HUES6 (cell line): ENCODE measurements around the gene SLC22A16.
"Not testable (repeated sequence)": the region's sequence is repeated elsewhere in the genome, so short reads cannot be mapped to it uniquely, and the experiment has no call there.

Source experiments
- H3K27ac ChIP-seq: 2 replicates; pipeline ENCODE4 v1.7.0; 2013; ENCODE audit warnings: low read depth, mild to moderate bottlenecking, low read length, inconsistent platforms
- H3K27me3 ChIP-seq: 2 replicates; pipeline ENCODE4 v1.6.1; 2013; ENCODE audit warnings: low read length; ENCODE audit not compliant: control insufficient read depth, insufficient read depth
- H3K36me3 ChIP-seq: 2 replicates; pipeline ENCODE4 v1.6.1; 2013; ENCODE audit warnings: low read length; ENCODE audit not compliant: control insufficient read depth, insufficient read depth
- H3K4me1 ChIP-seq: 2 replicates; pipeline ENCODE4 v1.6.1; 2013; ENCODE audit warnings: low read length; ENCODE audit not compliant: control insufficient read depth, insufficient read depth
- H3K4me3 ChIP-seq: 2 replicates; pipeline ENCODE4 v1.5.1; 2013; ENCODE audit warnings: low read depth, low read length
- H3K9ac ChIP-seq: one replicate; pipeline ENCODE4 v1.6.1; 2013; ENCODE audit warnings: mild to moderate bottlenecking, low read length
- H3K9me3 ChIP-seq: 2 replicates; pipeline ENCODE4 v1.6.1; 2013; ENCODE audit warnings: low read depth, low read length; ENCODE audit not compliant: control insufficient read depth, insufficient read depth

The SLC22A16 gene

DNA sequence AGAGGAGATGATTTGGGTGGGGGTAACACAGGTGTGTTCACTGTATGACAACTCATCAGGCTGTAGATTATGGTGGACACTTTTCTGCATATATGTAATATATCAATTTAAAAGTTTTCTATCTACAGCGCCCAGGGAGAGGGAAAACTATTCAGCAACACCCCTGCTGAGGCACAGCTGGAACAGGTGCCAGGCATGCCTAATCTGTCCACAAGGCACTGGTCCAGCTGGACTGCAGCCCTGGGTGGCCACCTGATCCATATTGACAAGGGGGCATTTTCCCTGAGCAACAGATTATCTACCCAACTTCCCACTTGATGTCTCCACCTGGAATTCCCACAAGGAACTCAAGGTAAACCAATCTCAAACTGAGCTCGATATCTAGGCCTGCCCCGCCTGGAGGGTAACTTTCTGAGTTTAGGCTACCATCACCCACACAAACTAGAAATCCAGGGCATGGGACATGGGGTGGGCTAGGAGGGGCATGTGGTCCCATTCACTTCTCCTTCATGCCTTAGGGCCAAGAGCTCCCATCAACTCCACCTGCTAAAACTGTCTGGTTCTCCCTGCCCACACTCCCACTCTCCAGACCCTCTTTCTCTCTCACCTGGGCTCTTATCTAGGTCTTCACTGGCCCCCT, 4.6 kb downstream of the SLC22A16 start:
- H3K27ac ChIP-seq, result no peak overlapping the region
- H3K4me3 ChIP-seq, result no peak overlapping the region
- no peaks in the 10 kb centered on the region for H3K4me1 ChIP-seq
- H3K36me3 ChIP-seq, result no peaks in the 10 kb centered on the region
- peaks cover 13% of the 10 kb centered on the region; the same call in 1 of the 2 replicates for H3K27me3 ChIP-seq
- H3K9me3 ChIP-seq, result peaks cover 12% of the 10 kb centered on the region
- no peak overlapping the region for H3K9ac ChIP-seq

GRCh38 chr6:110468731-110469130, 7.7 kb downstream of the SLC22A16 start:
- H3K9me3 ChIP-seq, result peaks cover 12% of the 10 kb centered on the region
- no peak overlapping the region for H3K9ac ChIP-seq
- no peak overlapping the region for H3K27ac ChIP-seq
- no peaks in the 10 kb centered on the region for H3K4me1 ChIP-seq
- no peak overlapping the region for H3K4me3 ChIP-seq
- no peaks in the 10 kb centered on the region for H3K36me3 ChIP-seq
- H3K27me3 ChIP-seq, result no peaks in the 10 kb centered on the region

DNA sequence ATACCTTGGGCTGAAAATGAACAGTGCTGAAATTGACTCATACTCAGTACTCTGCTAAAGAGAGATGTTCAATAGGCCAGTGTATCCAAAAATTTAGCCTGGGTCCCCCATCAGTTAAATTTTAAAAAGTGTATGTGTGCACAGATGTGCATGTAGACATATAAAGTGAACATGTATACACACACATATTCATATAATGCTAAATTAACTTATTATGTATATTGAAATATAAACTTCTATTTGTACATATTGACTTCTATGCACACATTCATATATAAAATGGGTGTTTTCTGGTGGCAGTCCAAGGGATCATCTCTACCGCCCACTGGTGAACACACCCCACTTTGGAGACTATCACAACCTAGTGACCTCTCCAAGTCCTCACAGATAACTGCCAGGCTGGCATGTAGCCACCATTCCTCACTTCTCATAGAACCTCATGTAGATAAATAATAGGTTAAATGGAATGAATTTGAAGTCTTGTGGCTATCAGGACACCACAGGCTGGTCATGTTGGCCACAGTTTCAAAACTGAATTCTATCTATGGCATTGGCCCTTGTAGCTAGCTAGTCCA, 8.8 kb downstream of the SLC22A16 start:
- H3K9me3 ChIP-seq, result peaks cover 14% of the 10 kb centered on the region; the same call in 1 of the 2 replicates
- H3K27me3 ChIP-seq, result no peaks in the 10 kb centered on the region
- H3K9ac ChIP-seq, result no peak overlapping the region

DNA sequence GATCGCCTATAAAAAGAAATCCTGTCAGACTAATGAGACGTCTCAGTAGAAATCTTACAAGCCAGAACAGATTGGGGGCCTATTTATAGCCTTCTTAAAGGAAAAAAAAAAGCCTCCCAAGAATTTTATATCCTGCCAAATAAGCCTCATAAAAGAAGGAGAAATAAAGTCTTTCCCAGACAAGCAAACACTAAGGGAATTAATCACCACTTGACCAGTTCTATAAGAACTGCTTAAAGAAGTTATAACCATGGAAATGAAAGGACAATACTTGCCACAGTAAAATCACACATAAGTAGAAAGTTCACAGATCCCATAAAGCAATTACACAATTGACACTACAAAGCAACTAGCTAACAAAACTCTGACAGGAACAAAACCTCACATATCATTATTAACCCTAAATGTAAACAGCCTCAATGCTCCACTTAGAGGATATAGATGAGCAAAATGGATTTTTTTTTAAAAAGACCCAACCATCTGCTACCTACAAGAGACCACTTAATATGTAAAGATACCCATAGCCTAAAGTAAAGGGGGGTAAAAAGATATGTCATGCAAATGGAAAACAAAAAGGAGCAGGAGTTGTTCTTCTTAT, 13.4 kb downstream of the SLC22A16 start:
- Histone ChIP-seq H3K27ac (no peak overlapping the region), H3K9me3 (peaks cover 25% of the 10 kb centered on the region), H3K4me3 (no peak overlapping the region), H3K4me1 (no peaks in the 10 kb centered on the region), H3K9ac (no peak overlapping the region), H3K36me3 (no peaks in the 10 kb centered on the region), H3K27me3 (no peaks in the 10 kb centered on the region)

More for the DNA sequence above, 8.8 kb downstream of the SLC22A16 start:
- H3K4me1 ChIP-seq, result no peaks in the 10 kb centered on the region
- no peak overlapping the region for H3K4me3 ChIP-seq
- H3K36me3 ChIP-seq, result no peaks in the 10 kb centered on the region
- H3K27ac ChIP-seq, result no peak overlapping the region

GRCh38 chr6:110461376-110461775, 15.0 kb downstream of the SLC22A16 start:
- Histone ChIP-seq H3K9me3 (peaks cover 29% of the 10 kb centered on the region), H3K9ac (no peak overlapping the region), H3K36me3 (no peaks in the 10 kb centered on the region), H3K4me1 (no peaks in the 10 kb centered on the region), H3K27ac (no peak overlapping the region), H3K4me3 (no peak overlapping the region), H3K27me3 (no peaks in the 10 kb centered on the region)

DNA sequence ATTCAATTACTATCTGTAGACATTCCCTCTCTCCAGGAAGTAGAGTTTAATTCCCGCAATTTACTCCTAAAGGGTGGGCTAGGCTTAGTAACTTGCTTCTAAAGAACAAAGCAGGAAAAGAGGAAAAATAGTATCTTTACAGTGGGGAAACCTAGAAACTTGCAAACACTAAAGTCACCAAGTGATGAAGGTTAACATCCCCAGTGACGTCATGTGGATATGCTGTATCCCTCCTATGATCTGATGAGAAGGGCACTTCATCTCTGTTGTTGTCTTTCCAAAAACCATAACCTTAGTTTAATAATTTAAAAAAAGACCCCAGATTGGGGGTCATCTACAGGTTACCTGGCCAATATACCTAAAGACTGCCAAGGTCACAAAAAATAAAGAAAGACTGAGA, 17.3 kb downstream of the SLC22A16 start:
- H3K4me3 ChIP-seq, result no peak overlapping the region
- no peaks in the 10 kb centered on the region for H3K27me3 ChIP-seq
- no peak overlapping the region for H3K9ac ChIP-seq
- no peaks in the 10 kb centered on the region for H3K4me1 ChIP-seq
- H3K9me3 ChIP-seq, result peaks cover 25% of the 10 kb centered on the region
- H3K36me3 ChIP-seq, result no peaks in the 10 kb centered on the region
- no peak overlapping the region for H3K27ac ChIP-seq

GRCh38 chr6:110458476-110458875, 17.9 kb downstream of the SLC22A16 start:
- peaks cover 20% of the 10 kb centered on the region for H3K9me3 ChIP-seq
- no peaks in the 10 kb centered on the region for H3K4me1 ChIP-seq
- no peaks in the 10 kb centered on the region for H3K36me3 ChIP-seq
- no peak overlapping the region for H3K27ac ChIP-seq
- H3K27me3 ChIP-seq, result no peaks in the 10 kb centered on the region
- H3K9ac ChIP-seq, result no peak overlapping the region
- H3K4me3 ChIP-seq, result no peak overlapping the region

DNA sequence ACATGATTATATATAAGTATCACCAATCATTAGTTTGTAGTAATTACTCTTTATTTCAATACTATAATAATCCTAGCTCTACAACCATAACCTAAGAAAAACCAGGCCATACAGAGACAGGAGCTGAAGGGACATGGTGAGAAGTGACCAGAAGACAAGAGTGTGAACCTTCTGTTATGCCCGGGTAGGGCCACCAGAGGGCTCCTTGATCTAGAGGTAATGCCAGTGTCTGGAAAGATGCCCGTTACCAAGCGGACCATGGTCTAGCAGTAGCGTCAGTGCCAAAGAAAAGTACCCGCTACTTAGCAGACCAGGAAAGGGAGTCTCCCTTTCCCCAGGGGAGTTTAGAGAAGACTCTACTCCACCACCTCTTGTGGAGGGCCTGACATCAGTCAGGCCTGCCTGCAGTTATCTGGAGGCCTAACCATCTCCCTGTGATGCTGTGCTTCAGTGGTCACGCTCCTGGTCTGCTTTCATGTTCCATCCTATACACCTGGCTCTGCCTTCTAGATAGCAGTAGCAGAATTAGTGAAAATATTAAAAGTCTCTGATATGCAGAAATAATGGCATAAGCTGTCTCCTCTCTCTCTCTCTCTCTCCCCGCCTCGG, 18.7 kb downstream of the SLC22A16 start:
- H3K27ac ChIP-seq, H3K27me3 ChIP-seq, H3K9ac ChIP-seq, H3K36me3 ChIP-seq, H3K4me1 ChIP-seq, H3K4me3 ChIP-seq: not testable (repeated sequence)
- H3K9me3 ChIP-seq, result peaks cover 15% of the 10 kb centered on the region

DNA sequence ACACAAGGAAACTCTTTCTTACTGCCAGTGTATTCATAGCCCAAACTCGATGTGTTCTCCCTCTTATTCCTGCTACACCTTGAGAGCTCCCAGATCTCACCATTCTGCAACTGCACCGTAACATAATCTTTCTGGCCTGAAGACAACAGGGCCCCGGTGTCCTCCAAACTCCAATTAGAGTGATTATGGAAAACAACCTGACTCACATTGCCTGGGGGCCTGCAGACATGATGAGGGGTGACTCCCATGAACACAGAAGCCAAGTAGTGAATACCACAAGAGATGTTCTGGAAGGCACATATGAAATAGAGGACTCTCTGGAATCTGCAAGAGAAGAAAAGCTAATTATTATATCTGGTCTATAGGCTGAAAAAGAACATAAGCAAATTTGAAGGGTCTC, 19.7 kb downstream of the SLC22A16 start:
- H3K4me1 ChIP-seq, result no peaks in the 10 kb centered on the region
- no peaks in the 10 kb centered on the region for H3K36me3 ChIP-seq
- no peak overlapping the region for H3K9ac ChIP-seq
- no peak overlapping the region for H3K4me3 ChIP-seq
- H3K27me3 ChIP-seq, result no peaks in the 10 kb centered on the region
- H3K9me3 ChIP-seq, result peaks cover 15% of the 10 kb centered on the region
- no peak overlapping the region for H3K27ac ChIP-seq

DNA sequence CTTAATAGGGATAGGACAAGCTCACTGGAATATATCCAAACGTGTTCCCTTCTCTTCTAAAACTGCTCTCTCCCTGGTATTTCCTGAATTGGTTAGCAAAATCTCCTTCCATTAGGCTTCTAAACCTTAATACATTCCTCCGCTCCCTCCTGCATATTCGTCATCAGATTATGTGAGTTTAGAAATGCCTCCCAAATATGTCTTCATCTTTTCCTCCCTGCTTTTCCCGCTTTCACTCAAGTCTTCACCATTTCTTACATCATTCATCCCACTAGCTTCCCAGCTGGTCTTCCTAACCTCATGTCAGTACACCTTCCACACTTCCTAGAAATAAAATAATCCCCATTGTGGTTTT, 26.9 kb downstream of the SLC22A16 start:
- H3K4me3 ChIP-seq, result no peak overlapping the region
- no peaks in the 10 kb centered on the region for H3K36me3 ChIP-seq
- no peaks in the 10 kb centered on the region for H3K4me1 ChIP-seq
- H3K27ac ChIP-seq, result no peak overlapping the region
- H3K9me3 ChIP-seq, result no peaks in the 10 kb centered on the region
- no peaks in the 10 kb centered on the region for H3K27me3 ChIP-seq
- no peak overlapping the region for H3K9ac ChIP-seq

DNA sequence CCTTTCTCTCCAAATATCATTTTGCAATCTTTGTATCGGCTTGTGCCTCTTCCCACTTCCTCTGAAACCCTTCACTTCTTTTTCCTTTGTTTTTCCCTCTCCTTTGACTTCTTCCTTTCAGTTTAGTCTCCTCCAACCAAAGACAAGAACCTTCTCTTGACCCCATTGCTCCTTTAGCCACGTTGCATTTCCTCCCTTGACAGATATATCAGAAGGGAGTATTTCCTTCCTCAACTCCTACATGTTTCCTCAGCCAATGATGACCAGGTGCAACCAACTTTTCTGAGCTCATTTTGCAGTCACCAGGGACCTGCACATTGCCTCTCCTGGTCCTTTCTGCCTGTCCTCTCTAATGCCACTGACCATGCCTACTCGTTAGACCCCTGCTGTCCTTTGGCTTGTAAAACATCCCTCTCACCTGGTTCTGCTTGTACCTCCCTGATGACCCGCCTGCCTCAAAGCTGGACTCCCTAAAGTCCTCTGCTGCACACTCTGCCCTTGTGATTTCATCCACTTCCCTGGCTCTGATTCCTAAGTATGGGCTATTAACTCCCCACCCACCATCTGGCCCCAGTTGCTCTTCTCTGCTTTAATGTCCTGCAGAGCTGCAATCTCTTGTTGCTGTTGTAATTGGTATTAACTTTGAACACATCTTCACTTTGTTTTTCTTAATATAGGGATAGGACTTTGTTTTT, 27.4 kb downstream of the SLC22A16 start:
- H3K27ac ChIP-seq, result no peak overlapping the region
- no peaks in the 10 kb centered on the region for H3K27me3 ChIP-seq
- H3K9ac ChIP-seq, result no peak overlapping the region
- no peaks in the 10 kb centered on the region for H3K4me1 ChIP-seq
- no peak overlapping the region for H3K4me3 ChIP-seq
- H3K36me3 ChIP-seq, result no peaks in the 10 kb centered on the region
- no peaks in the 10 kb centered on the region for H3K9me3 ChIP-seq
